Left lobe of liver (tissue), 1 donor: ENCODE measurements around the gene AVPR1B. TPM values are rescaled to one million over a fixed set of nuclear protein-coding genes. Genes with fewer than 3 reads are reported as not detected.

ENCODE experiments used
- total RNA-seq: library from RNA; stranded (reverse); gene quantifications from one replicate; pipeline ENCODE4 v1.2.1, GENCODE V29; 2021
- donor health status: DM: no; HTN: yes; CAD: no.

The AVPR1B gene
- total RNA-seq, 1 donor from 2014 or later = not detected

Other genes with a start within 250 kb of the AVPR1B start
- gene SLC26A9, start 173.9 kb downstream of the AVPR1B start, total RNA-seq = 0.05 TPM
- 0.73 TPM for gene RAB7B, start 114.0 kb downstream of the AVPR1B start, total RNA-seq
- not detected for gene CTSE, start 93.5 kb downstream of the AVPR1B start, total RNA-seq
- gene RHEX, start 64.2 kb downstream of the AVPR1B start, total RNA-seq = 0.43 TPM
- 0.23 TPM for gene FAM72A, start 85.5 kb upstream of the AVPR1B start, total RNA-seq
- 13.2 TPM for gene SRGAP2, start 86.2 kb upstream of the AVPR1B start, total RNA-seq